ENCODE data around the gene SAPCD2. TPM values are rescaled to one million over a fixed set of nuclear protein-coding genes. Genes with fewer than 3 reads are reported as not detected.

The SAPCD2 gene
- total and polyA plus RNA-seq, 2 of the 8 experiments (the other 6 are each of a cell fraction or from before 2014, with no cell fraction given) = 12.7 to 32.1 TPM

DNA sequence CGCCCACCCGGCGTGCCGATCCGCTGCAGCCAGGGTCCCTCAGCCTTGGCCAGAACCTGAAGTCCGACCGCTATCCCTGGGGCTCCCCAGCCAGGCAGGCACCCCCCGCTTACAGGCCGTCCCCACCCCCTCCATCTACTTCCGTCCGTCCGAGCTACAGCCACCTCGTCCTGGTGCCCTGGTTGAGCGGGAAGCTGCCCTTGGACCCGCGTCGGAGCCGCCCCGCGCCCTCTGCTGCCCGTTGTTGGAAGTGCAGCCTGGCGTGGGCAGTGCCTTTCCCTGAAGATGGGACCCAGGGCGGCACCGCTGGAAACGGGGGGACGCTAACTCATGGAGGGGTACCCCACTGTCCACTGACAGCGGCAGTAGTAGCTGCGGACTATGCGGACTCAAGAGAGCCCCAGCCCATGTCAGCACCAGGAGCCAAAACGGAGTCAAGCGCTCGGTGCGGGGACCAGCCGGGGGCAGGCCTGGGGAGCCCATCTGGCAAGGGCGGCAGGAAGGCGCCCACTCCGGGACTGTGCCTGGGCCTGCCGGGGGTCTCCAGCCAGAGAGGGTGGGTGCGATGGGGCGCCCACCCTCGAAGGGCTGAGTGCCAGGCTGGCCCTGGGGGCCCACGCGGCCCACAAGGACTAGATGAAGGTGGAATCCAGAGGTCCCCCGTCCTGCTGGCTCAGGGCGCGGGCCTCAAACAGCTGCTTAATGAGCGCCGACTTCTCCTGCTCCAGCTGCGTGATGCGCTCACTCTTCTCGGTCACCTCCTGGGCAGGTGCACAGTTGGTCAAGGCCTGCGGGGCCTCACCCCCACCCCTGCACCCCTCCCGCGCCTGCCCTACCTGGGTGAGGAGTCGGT is 6.1 kb downstream of the SAPCD2 start (continued):
- no peak for TF ChIP-seq RNF2 (IDR thresholded peaks at IDR 0.05; ENCODE audit: borderline replicate concordance, low read depth, low read length, missing control alignments, poor library complexity, severe bottlenecking)
- peak; percentile 72; the same call in 1 of the 2 replicates for TF ChIP-seq GABPA (IDR thresholded peaks at IDR 0.05; ENCODE audit: borderline replicate concordance, insufficient read depth, low read length)
- TF ChIP-seq, protein P1, sequence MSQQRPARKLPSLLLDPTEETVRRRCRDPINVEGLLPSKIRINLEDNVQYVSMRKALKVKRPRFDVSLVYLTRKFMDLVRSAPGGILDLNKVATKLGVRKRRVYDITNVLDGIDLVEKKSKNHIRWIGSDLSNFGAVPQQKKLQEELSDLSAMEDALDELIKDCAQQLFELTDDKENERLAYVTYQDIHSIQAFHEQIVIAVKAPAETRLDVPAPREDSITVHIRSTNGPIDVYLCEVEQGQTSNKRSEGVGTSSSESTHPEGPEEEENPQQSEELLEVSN (IDR thresholded peaks at IDR 0.05) = peak; percentile 80
- no peak for TF ChIP-seq ASH2L (IDR thresholded peaks at IDR 0.05; ENCODE audit: low read length)
- TF ChIP-seq, protein P2, sequence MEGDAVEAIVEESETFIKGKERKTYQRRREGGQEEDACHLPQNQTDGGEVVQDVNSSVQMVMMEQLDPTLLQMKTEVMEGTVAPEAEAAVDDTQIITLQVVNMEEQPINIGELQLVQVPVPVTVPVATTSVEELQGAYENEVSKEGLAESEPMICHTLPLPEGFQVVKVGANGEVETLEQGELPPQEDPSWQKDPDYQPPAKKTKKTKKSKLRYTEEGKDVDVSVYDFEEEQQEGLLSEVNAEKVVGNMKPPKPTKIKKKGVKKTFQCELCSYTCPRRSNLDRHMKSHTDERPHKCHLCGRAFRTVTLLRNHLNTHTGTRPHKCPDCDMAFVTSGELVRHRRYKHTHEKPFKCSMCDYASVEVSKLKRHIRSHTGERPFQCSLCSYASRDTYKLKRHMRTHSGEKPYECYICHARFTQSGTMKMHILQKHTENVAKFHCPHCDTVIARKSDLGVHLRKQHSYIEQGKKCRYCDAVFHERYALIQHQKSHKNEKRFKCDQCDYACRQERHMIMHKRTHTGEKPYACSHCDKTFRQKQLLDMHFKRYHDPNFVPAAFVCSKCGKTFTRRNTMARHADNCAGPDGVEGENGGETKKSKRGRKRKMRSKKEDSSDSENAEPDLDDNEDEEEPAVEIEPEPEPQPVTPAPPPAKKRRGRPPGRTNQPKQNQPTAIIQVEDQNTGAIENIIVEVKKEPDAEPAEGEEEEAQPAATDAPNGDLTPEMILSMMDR (IDR thresholded peaks at IDR 0.05; ENCODE audit: control extremely low read depth in 1 of 3, insufficient read depth in 1 of 3, low read depth in 1 of 3, low read length in 3 of 3) = peak in 2 of 3 experiments; percentile 88 to 95; a peak in 3 of 4 replicates
